HCT116 (cell line): ENCODE results near the gene MIEN1.

Source experiments
- CTCF ChIP-seq, 3 experiments: fragments of 200-600 bp in 1 of 3; sonication (generic) in 1 of 3; IDR thresholded peaks in 2 of 3; conservative IDR thresholded peaks in 1 of 3; 2 replicates each; pipeline ENCODE4 v1.5.1; 2012 to 2017; ENCODE audit warnings: low read depth in 2 of 3, low read length in 2 of 3, antibody characterized with exemption in 1 of 3, borderline replicate concordance in 1 of 3, control low read depth in 1 of 3, mild to moderate bottlenecking in 1 of 3, mixed read lengths in 1 of 3, mixed run types in 1 of 3, moderate library complexity in 1 of 3; ENCODE audit not compliant: insufficient read depth in 1 of 3
- EGR1 ChIP-seq: IDR thresholded peaks from 2 replicates; pipeline ENCODE4 v1.6.1; 2012; ENCODE audit warnings: low read depth
- EZH2 ChIP-seq: fragments of 200-600 bp; sonication (generic); IDR thresholded peaks from 2 replicates; pipeline ENCODE4 v1.6.1; 2017; ENCODE audit warnings: antibody characterized with exemption, mixed run types
- POLR2AphosphoS5 ChIP-seq: IDR thresholded peaks from 2 replicates; pipeline ENCODE4 v1.6.1; 2011; ENCODE audit warnings: mild to moderate bottlenecking, low read depth, low read length, moderate library complexity
- RAD21 ChIP-seq: IDR thresholded peaks from 2 replicates; pipeline ENCODE4 v1.6.1; 2012; ENCODE audit warnings: low read depth, mild to moderate bottlenecking
- YY1 ChIP-seq: IDR thresholded peaks from 2 replicates; pipeline ENCODE4 v1.6.1; 2011; ENCODE audit warnings: low read length, low read depth, moderate library complexity, mild to moderate bottlenecking; ENCODE audit not compliant: insufficient replicate concordance; ENCODE audit errors: extremely low read depth
- TF ChIP-seq, protein P1 (sequence below): IDR thresholded peaks from 2 replicates; pipeline ENCODE4 v1.6.1; 2012

DNA sequence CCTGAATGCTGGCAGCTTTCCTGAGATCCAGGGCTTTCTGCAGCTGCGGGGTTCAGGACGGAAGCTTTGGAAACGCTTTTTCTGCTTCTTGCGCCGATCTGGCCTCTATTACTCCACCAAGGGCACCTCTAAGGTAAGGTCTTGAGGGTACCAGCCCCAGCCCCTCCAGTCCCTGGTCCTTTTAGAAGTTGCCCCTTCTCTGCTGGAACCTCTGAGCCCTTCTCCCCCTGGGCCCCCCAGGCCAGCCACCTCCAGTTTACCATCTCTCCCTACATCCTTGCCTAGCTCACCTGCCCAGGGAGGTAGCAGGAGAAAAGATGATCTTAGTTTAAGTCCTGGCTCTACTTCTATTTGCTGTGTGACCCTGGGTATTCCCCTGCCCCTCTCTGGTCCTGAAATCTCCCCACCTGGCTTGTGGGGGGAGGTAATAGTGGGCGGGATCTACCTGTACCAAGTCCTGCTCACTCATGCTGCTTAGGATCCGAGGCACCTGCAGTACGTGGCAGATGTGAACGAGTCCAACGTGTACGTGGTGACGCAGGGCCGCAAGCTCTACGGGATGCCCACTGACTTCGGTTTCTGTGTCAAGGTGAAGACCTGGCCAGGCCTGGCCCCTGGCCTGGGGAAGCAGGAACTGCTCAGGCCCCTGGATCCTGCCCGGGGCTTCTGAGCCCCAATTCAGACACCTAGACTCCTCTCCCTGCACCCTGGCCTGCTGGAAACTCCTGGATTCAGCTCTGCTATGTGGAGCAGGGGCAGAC lies 13.9 kb upstream of the MIEN1 start:
- TF ChIP-seq EZH2: no peak
- no peak for TF ChIP-seq CTCF (IDR thresholded peaks at IDR 0.05 in 2 of 3, conservative IDR thresholded peaks at IDR 0.05 in 1 of 3; ENCODE audit: borderline replicate concordance in 1 of 3, insufficient read depth in 1 of 3, low read depth in 2 of 3, low read length in 2 of 3)
- TF ChIP-seq RAD21: no peak
- TF ChIP-seq, protein P1, sequence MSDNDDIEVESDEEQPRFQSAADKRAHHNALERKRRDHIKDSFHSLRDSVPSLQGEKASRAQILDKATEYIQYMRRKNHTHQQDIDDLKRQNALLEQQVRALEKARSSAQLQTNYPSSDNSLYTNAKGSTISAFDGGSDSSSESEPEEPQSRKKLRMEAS: no peak
- TF ChIP-seq YY1: no peak
- TF ChIP-seq POLR2AphosphoS5: no peak
- no peak for TF ChIP-seq EGR1
